ENCODE measurements around the gene CCDC81.
"Not testable (repeated sequence)": the region's sequence is repeated elsewhere in the genome, so short reads cannot be mapped to it uniquely, and the experiment has no call there.

DNA sequence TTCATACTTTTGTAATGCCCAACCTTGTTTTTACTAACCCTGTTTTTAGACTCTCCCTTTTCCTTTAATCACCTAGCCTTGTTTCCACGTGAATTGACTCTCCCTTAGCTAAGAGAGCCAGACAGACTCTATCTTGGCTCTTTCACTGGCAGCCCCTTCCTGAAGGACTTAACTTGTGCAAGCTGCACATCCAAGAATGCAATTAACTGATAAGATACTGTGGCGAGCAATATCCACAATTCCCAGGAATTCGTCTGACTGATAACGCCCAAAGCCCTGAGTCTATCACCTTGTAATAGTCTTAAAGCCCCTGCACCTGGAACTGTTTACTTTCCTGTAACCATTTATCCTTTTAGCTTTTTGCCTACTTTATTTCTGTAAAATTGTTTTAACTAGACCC is 48.8 kb downstream of the CCDC81 start:
- TF ChIP-seq, protein P1, sequence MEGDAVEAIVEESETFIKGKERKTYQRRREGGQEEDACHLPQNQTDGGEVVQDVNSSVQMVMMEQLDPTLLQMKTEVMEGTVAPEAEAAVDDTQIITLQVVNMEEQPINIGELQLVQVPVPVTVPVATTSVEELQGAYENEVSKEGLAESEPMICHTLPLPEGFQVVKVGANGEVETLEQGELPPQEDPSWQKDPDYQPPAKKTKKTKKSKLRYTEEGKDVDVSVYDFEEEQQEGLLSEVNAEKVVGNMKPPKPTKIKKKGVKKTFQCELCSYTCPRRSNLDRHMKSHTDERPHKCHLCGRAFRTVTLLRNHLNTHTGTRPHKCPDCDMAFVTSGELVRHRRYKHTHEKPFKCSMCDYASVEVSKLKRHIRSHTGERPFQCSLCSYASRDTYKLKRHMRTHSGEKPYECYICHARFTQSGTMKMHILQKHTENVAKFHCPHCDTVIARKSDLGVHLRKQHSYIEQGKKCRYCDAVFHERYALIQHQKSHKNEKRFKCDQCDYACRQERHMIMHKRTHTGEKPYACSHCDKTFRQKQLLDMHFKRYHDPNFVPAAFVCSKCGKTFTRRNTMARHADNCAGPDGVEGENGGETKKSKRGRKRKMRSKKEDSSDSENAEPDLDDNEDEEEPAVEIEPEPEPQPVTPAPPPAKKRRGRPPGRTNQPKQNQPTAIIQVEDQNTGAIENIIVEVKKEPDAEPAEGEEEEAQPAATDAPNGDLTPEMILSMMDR (IDR thresholded peaks at IDR 0.05; ENCODE audit: low read depth, low read length, poor library complexity, severe bottlenecking) = not testable (repeated sequence)
- not testable (repeated sequence) for TF ChIP-seq EZH2phosphoT487 (IDR thresholded peaks at IDR 0.05; ENCODE audit: borderline replicate concordance, low read length)
